Trophoblast cell (in vitro differentiated cells and primary cell): ENCODE results near the gene TUFM.

ENCODE experiments used
- DNase-seq, 2 donors: peaks; one replicate each; pipeline ENCODE4 v3.0.0-alpha.2; 2016
- H2AFZ ChIP-seq: 2 replicates; pipeline ENCODE4 v1.6.1; 2013; ENCODE audit warnings: low read length, moderate library complexity, mild to moderate bottlenecking; ENCODE audit not compliant: insufficient read depth, poor library complexity
- H2AK5ac ChIP-seq: 2 replicates; pipeline ENCODE4 v1.6.1; 2013; ENCODE audit warnings: mild to moderate bottlenecking, low read length
- H2BK120ac ChIP-seq: 2 replicates; pipeline ENCODE4 v1.6.1; 2013; ENCODE audit warnings: low read length, mild to moderate bottlenecking, moderate library complexity; ENCODE audit not compliant: insufficient read depth, poor library complexity
- H2BK12ac ChIP-seq: 2 replicates; pipeline ENCODE4 v1.6.1; 2013; ENCODE audit warnings: mild to moderate bottlenecking, low read length, moderate library complexity
- H2BK5ac ChIP-seq: 2 replicates; pipeline ENCODE4 v1.6.1; 2013; ENCODE audit warnings: low read length, low read depth, moderate library complexity, mild to moderate bottlenecking; ENCODE audit not compliant: poor library complexity
- H3K14ac ChIP-seq: 2 replicates; pipeline ENCODE4 v1.6.1; 2013; ENCODE audit warnings: mild to moderate bottlenecking, low read length
- H3K18ac ChIP-seq: 2 replicates; pipeline ENCODE4 v1.6.1; 2013; ENCODE audit warnings: mild to moderate bottlenecking, low read length
- H3K23ac ChIP-seq: 2 replicates; pipeline ENCODE4 v1.6.1; 2013; ENCODE audit warnings: low read length
- H3K27ac ChIP-seq: 2 replicates; pipeline ENCODE4 v1.5.1; 2013; ENCODE audit warnings: low read depth, mild to moderate bottlenecking, inconsistent platforms, low read length, moderate library complexity
- H3K27me3 ChIP-seq: 2 replicates; pipeline ENCODE4 v1.6.1; 2013; ENCODE audit warnings: inconsistent platforms, mild to moderate bottlenecking, low read length, moderate library complexity; ENCODE audit not compliant: insufficient read depth
- H3K36me3 ChIP-seq, 2 experiments: 1 replicate in 1 of 2; 2 replicates in 1 of 2; pipeline ENCODE4 v1.6.1; 2013; ENCODE audit warnings: low read length in 2 of 2, mild to moderate bottlenecking in 2 of 2, moderate library complexity in 1 of 2; ENCODE audit not compliant: insufficient read depth in 2 of 2, control insufficient read depth in 1 of 2
- H3K4ac ChIP-seq: 2 replicates; pipeline ENCODE4 v1.6.1; 2013; ENCODE audit warnings: low read depth, mild to moderate bottlenecking, low read length, moderate library complexity
- H3K4me1 ChIP-seq, 2 experiments: 1 replicate in 1 of 2; 2 replicates in 1 of 2; pipeline ENCODE4 v1.6.1; 2013; ENCODE audit warnings: low read length in 2 of 2, mild to moderate bottlenecking in 2 of 2, moderate library complexity in 1 of 2; ENCODE audit not compliant: insufficient read depth in 2 of 2, control insufficient read depth in 1 of 2
- H3K4me2 ChIP-seq: 2 replicates; pipeline ENCODE4 v1.6.1; 2013; ENCODE audit warnings: inconsistent platforms, mild to moderate bottlenecking, low read length, moderate library complexity
- H3K4me3 ChIP-seq: 2 replicates; pipeline ENCODE4 v1.5.1; 2013; ENCODE audit warnings: mild to moderate bottlenecking, low read depth, low read length, inconsistent platforms
- H3K79me1 ChIP-seq: one replicate; pipeline ENCODE4 v1.6.1; 2013; ENCODE audit warnings: low read length
- H3K79me2 ChIP-seq: 2 replicates; pipeline ENCODE4 v1.6.1; 2013; ENCODE audit warnings: low read length, mild to moderate bottlenecking; ENCODE audit not compliant: control insufficient read depth, insufficient read depth, poor library complexity
- H3K9ac ChIP-seq: 2 replicates; pipeline ENCODE4 v1.6.1; 2013; ENCODE audit warnings: mild to moderate bottlenecking, low read length
- H3K9me3 ChIP-seq: 2 replicates; pipeline ENCODE4 v1.6.1; 2013; ENCODE audit warnings: low read depth, mild to moderate bottlenecking, control low read depth, inconsistent platforms, low read length; ENCODE audit not compliant: insufficient read depth
- H4K12ac ChIP-seq: 2 replicates; pipeline ENCODE4 v1.6.1; 2013; ENCODE audit warnings: low read depth, mild to moderate bottlenecking, low read length, moderate library complexity
- H4K8ac ChIP-seq: 2 replicates; pipeline ENCODE4 v1.6.1; 2013; ENCODE audit warnings: low read depth, mild to moderate bottlenecking, low read length, moderate library complexity
- H4K91ac ChIP-seq: one replicate; pipeline ENCODE4 v1.6.1; 2013; ENCODE audit warnings: low read depth, mild to moderate bottlenecking, low read length, moderate library complexity
- WGBS: extraction: QIAGEN DNeasy Blood & Tissue Kit; methylation state at CpG from one replicate; pipeline ENCODE4 v1.1.7; 2013; ENCODE audit warnings: missing lambda C conversion rate; ENCODE audit not compliant: insufficient read length, insufficient coverage; ENCODE audit errors: extremely low coverage; 5-methylcytosine and 5-hydroxymethylcytosine counted together

The TUFM gene

DNA sequence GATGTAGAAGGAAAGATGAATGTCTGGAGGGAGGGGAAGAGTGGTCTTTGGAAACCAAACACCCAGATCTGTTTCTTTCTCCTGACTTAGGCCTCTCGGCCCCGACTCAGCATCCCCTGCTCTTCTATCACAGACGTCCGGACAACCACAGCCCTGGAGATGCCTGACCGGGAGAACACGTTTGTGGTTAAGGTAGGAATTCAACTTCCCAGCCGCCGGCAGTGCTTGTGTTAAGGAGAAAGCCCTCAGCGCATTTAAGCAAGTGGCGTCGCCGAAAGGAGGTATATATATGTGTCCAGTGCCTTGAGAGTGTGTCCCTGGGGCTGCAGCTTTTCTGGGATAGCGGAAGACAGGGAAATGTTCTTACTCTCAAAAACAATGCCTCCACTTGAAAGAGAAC lies 21.1 kb upstream of the TUFM start:
- Histone ChIP-seq H3K27me3 (no peaks in the 10 kb centered on the region), H3K4me3 (no peak overlapping the region), H3K9me3 (no peaks in the 10 kb centered on the region), H2AFZ (no peak overlapping the region), H3K79me2 (peaks cover 10% of the 10 kb centered on the region), H3K36me3 (peaks cover 54 to 56% of the 10 kb centered on the region in 2 experiments), H2BK5ac (no peak overlapping the region), H3K4me2 (no peak overlapping the region), H3K4me1 (peaks cover 4% of the 10 kb centered on the region in 2 experiments), H3K9ac (no peak overlapping the region), H2BK12ac (no peak overlapping the region), H3K23ac (no peak overlapping the region), H3K4ac (no peak overlapping the region), H2BK120ac (no peak overlapping the region), H4K91ac (no peak overlapping the region), H4K8ac (no peak overlapping the region), H3K79me1 (peaks cover 6% of the 10 kb centered on the region), H3K18ac (no peak overlapping the region), H2AK5ac (no peak overlapping the region), H3K14ac (no peak overlapping the region), H3K27ac (no peak overlapping the region), H4K12ac (no peak overlapping the region)
- peak; percentile 29 to 48 for DNase-seq
- WGBS = no CpG with 5 or more reads among the region's 13 CpGs

DNA sequence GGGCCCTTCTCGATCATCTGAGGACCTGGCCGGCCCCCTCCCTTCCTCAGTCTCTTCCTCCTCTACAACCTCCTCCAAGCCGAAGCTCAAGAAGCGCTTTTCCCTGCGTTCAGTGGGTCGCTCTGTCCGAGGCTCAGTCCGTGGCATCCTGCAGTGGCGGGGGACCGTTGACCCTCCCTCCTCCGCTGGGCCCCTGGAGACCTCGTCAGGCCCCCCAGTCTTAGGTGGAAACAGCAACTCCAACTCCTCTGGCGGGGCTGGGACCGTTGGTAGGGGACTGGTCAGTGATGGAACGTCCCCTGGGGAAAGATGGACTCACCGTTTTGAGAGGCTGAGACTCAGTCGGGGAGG lies 20.3 kb upstream of the TUFM start:
- Histone ChIP-seq H3K4ac (no peak overlapping the region), H3K4me2 (no peak overlapping the region), H3K27me3 (no peaks in the 10 kb centered on the region), H2BK12ac (no peak overlapping the region), H4K91ac (no peak overlapping the region), H2BK120ac (no peak overlapping the region), H2AK5ac (no peak overlapping the region), H3K9me3 (no peaks in the 10 kb centered on the region), H3K9ac (no peak overlapping the region), H3K4me3 (no peak overlapping the region), H3K4me1 (peaks cover 4% of the 10 kb centered on the region in 2 experiments), H4K12ac (peak overlapping the region; percentile 4), H3K23ac (no peak overlapping the region), H3K36me3 (peaks cover 47 to 48% of the 10 kb centered on the region in 2 experiments), H2BK5ac (no peak overlapping the region), H3K14ac (no peak overlapping the region), H3K18ac (no peak overlapping the region), H3K27ac (no peak overlapping the region), H3K79me2 (peaks cover 10% of the 10 kb centered on the region), H4K8ac (no peak overlapping the region), H3K79me1 (peaks cover 6% of the 10 kb centered on the region), H2AFZ (no peak overlapping the region)
- WGBS = no CpG with 5 or more reads among the region's 17 CpGs
- no peak for DNase-seq

GRCh38 chr16:28865722-28866453 lies 19.7 kb upstream of the TUFM start:
- H3K27me3 ChIP-seq = no peaks in the 10 kb centered on the region
- peak overlapping the region; percentile 25 for H3K4ac ChIP-seq
- no peak overlapping the region for H4K12ac ChIP-seq
- H4K91ac ChIP-seq = no peak overlapping the region
- peaks cover 10% of the 10 kb centered on the region for H3K79me2 ChIP-seq
- no peak overlapping the region for H3K14ac ChIP-seq
- H3K4me3 ChIP-seq = no peak overlapping the region
- DNase-seq = no peak
- peaks cover 6% of the 10 kb centered on the region for H3K79me1 ChIP-seq
- H3K9ac ChIP-seq = no peak overlapping the region
- peaks cover 41 to 44% of the 10 kb centered on the region in 2 experiments for H3K36me3 ChIP-seq
- no peak overlapping the region for H2BK120ac ChIP-seq
- H2BK12ac ChIP-seq = no peak overlapping the region
- no peak overlapping the region for H3K4me2 ChIP-seq
- no peaks in the 10 kb centered on the region for H3K9me3 ChIP-seq
- peaks cover 4% of the 10 kb centered on the region in 2 experiments for H3K4me1 ChIP-seq
- H2AFZ ChIP-seq = no peak overlapping the region
- no CpG with 5 or more reads among the region's 32 CpGs for WGBS
- H2AK5ac ChIP-seq = no peak overlapping the region
- H3K18ac ChIP-seq = no peak overlapping the region
- H3K27ac ChIP-seq = no peak overlapping the region
- H2BK5ac ChIP-seq = no peak overlapping the region
- no peak overlapping the region for H4K8ac ChIP-seq
- H3K23ac ChIP-seq = no peak overlapping the region

GRCh38 chr16:28865001-28865688 lies 19.0 kb upstream of the TUFM start:
- Histone ChIP-seq H3K9ac (no peak overlapping the region), H4K8ac (no peak overlapping the region), H2BK5ac (no peak overlapping the region), H2AK5ac (no peak overlapping the region), H2AFZ (no peak overlapping the region), H3K27ac (no peak overlapping the region), H3K4me3 (no peak overlapping the region), H3K9me3 (no peaks in the 10 kb centered on the region), H4K12ac (no peak overlapping the region), H4K91ac (no peak overlapping the region), H3K4me1 (peaks cover 4% of the 10 kb centered on the region in 2 experiments), H3K36me3 (peaks cover 35 to 38% of the 10 kb centered on the region in 2 experiments), H3K79me2 (peaks cover 10% of the 10 kb centered on the region), H3K79me1 (peaks cover 6% of the 10 kb centered on the region), H3K14ac (no peak overlapping the region), H2BK120ac (no peak overlapping the region), H3K4ac (peak overlapping the region; percentile 90), H3K23ac (no peak overlapping the region), H3K4me2 (peak overlapping the region; percentile 81), H3K27me3 (no peaks in the 10 kb centered on the region), H2BK12ac (no peak overlapping the region), H3K18ac (peak overlapping the region; percentile 40)
- WGBS = no CpG with 5 or more reads among the region's 12 CpGs
- DNase-seq = peak in 1 of 2 donors; percentile 39
